Endodermal cell (in vitro differentiated cells): ENCODE measurements around the gene ZBTB47. TPM values are rescaled to one million over a fixed set of nuclear protein-coding genes. Genes with fewer than 3 reads are reported as not detected.

Experiments
- DNase-seq: peaks from one replicate; pipeline ENCODE4 v3.0.0-alpha.2; 2017
- H3K27ac ChIP-seq: 2 replicates; pipeline ENCODE4 v1.5.1; 2013; ENCODE audit warnings: mild to moderate bottlenecking, low read depth, low read length, moderate library complexity
- H3K27me3 ChIP-seq: 2 replicates; pipeline ENCODE4 v1.6.1; 2013; ENCODE audit warnings: mild to moderate bottlenecking, low read length, moderate library complexity; ENCODE audit not compliant: insufficient read depth, control insufficient read depth, poor library complexity, severe bottlenecking
- H3K36me3 ChIP-seq: 2 replicates; pipeline ENCODE4 v1.7.0; 2013; ENCODE audit warnings: mild to moderate bottlenecking, low read length, moderate library complexity; ENCODE audit not compliant: control insufficient read depth, insufficient read depth
- H3K4me1 ChIP-seq: one replicate; pipeline ENCODE4 v1.7.0; 2013; ENCODE audit warnings: low read length; ENCODE audit not compliant: control insufficient read depth, insufficient read depth
- H3K4me3 ChIP-seq: 2 replicates; pipeline ENCODE4 v1.5.1; 2013; ENCODE audit warnings: mild to moderate bottlenecking, low read length, moderate library complexity
- H3K9ac ChIP-seq: 2 replicates; pipeline ENCODE4 v1.6.1; 2013; ENCODE audit warnings: mild to moderate bottlenecking, low read length, moderate library complexity; ENCODE audit not compliant: poor library complexity, severe bottlenecking; ENCODE audit errors: extremely low read depth
- H3K9me3 ChIP-seq: 2 replicates; pipeline ENCODE4 v1.6.1; 2013; ENCODE audit warnings: mild to moderate bottlenecking, low read length, moderate library complexity; ENCODE audit not compliant: control insufficient read depth
- H3K27ac Mint-ChIP-seq: 2 replicates; pipeline ENCODE4 v1.8.0; 2020; ENCODE audit warnings: mixed read lengths
- H3K27me3 Mint-ChIP-seq: 2 replicates; pipeline ENCODE4 v1.8.0; 2021; ENCODE audit warnings: mild to moderate bottlenecking, mixed read lengths; ENCODE audit not compliant: insufficient read depth
- H3K36me3 Mint-ChIP-seq: 2 replicates; pipeline ENCODE4 v1.8.0; 2020; ENCODE audit warnings: low read depth, mixed read lengths
- H3K4me1 Mint-ChIP-seq: 2 replicates; pipeline ENCODE4 v1.8.0; 2020; ENCODE audit warnings: mixed read lengths
- H3K4me3 Mint-ChIP-seq: 2 replicates; pipeline ENCODE4 v1.8.0; 2020; ENCODE audit warnings: mild to moderate bottlenecking, moderate library complexity, mixed read lengths
- H3K9me3 Mint-ChIP-seq: 2 replicates; pipeline ENCODE4 v1.8.0; 2020; ENCODE audit warnings: mild to moderate bottlenecking, mixed read lengths
- CTCF ChIP-seq: fragments of 200-600 bp; sonication (generic); conservative IDR thresholded peaks from 2 replicates; pipeline ENCODE4 v1.5.0; 2021; ENCODE audit warnings: antibody characterized with exemption, mild to moderate bottlenecking
- WGBS, 2 experiments: methylation state at CpG; one replicate each; pipeline versions ENCODE4 v1.1.5 to v1.1.7; 2013; ENCODE audit warnings: missing lambda C conversion rate in 2 of 2, mixed read lengths in 1 of 2; ENCODE audit not compliant: insufficient coverage in 1 of 2, insufficient read length in 1 of 2; 5-methylcytosine and 5-hydroxymethylcytosine counted together
- total RNA-seq, 2 donors: library from RNA; stranded (reverse); fragmentation: NEBNext Ultra II Directional in 1 of 2; extraction: Animal tissue kit (Norgen Biotek cat#: 25700) in 1 of 2; gene quantifications; 2 replicates in 1 of 2; 3 replicates in 1 of 2; pipeline ENCODE4 v1.2.1, GENCODE V29; 2021

The ZBTB47 gene
- total RNA-seq, 2 donors from 2014 or later, result 4.6 to 7.2 TPM

- H3K9ac ChIP-seq, result no peak overlapping the region
- H3K36me3 ChIP-seq, result no peaks in the 10 kb centered on the region
- H3K27me3 Mint-ChIP-seq, result no peaks in the 10 kb centered on the region
- no peak for DNase-seq
- H3K27ac ChIP-seq, result no peak overlapping the region
- H3K4me1 ChIP-seq, result no peaks in the 10 kb centered on the region
- H3K36me3 Mint-ChIP-seq, result no peaks in the 10 kb centered on the region
- no peak overlapping the region for H3K4me3 ChIP-seq
- no peak overlapping the region for H3K27ac Mint-ChIP-seq
- peaks cover 7% of the 10 kb centered on the region for H3K4me1 Mint-ChIP-seq
- H3K4me3 Mint-ChIP-seq, result no peak overlapping the region
- WGBS, 2 experiments, result 92 to 96% methylated on average over 17 to 25 of the region's 25 CpGs
- no peaks in the 10 kb centered on the region for H3K9me3 ChIP-seq
- H3K9me3 Mint-ChIP-seq, result no peaks in the 10 kb centered on the region
- no peak for TF ChIP-seq CTCF
- H3K27me3 ChIP-seq, result no peaks in the 10 kb centered on the region
Measured at GRCh38 chr3:42659451-42660130, 6.1 kb downstream of the ZBTB47 start.

GRCh38 chr3:42660131-42660715, 6.7 kb downstream of the ZBTB47 start:
- no peaks in the 10 kb centered on the region for H3K9me3 Mint-ChIP-seq
- H3K9ac ChIP-seq, result no peak overlapping the region
- no peaks in the 10 kb centered on the region for H3K36me3 ChIP-seq
- peaks cover 7% of the 10 kb centered on the region for H3K4me1 Mint-ChIP-seq
- WGBS, 2 experiments, result 75 to 86% methylated on average over 1 to 6 of the region's 6 CpGs
- no peaks in the 10 kb centered on the region for H3K27me3 ChIP-seq
- H3K27me3 Mint-ChIP-seq, result no peaks in the 10 kb centered on the region
- H3K27ac ChIP-seq, result no peak overlapping the region
- no peak overlapping the region for H3K4me3 ChIP-seq
- H3K4me3 Mint-ChIP-seq, result no peak overlapping the region
- H3K4me1 ChIP-seq, result no peaks in the 10 kb centered on the region
- no peaks in the 10 kb centered on the region for H3K36me3 Mint-ChIP-seq
- TF ChIP-seq CTCF, result no peak
- no peak for DNase-seq
- no peaks in the 10 kb centered on the region for H3K9me3 ChIP-seq
- no peak overlapping the region for H3K27ac Mint-ChIP-seq

- peak; percentile 65 for TF ChIP-seq CTCF
- H3K9ac ChIP-seq, result no peak overlapping the region
- H3K4me1 Mint-ChIP-seq, result peaks cover 9% of the 10 kb centered on the region
- H3K27ac ChIP-seq, result no peak overlapping the region
- H3K9me3 ChIP-seq, result no peaks in the 10 kb centered on the region
- no peaks in the 10 kb centered on the region for H3K27me3 Mint-ChIP-seq
- H3K4me3 Mint-ChIP-seq, result no peak overlapping the region
- 66 to 95% methylated on average over 2 to 4 of the region's 4 CpGs for WGBS, 2 experiments
- no peaks in the 10 kb centered on the region for H3K4me1 ChIP-seq
- no peaks in the 10 kb centered on the region for H3K9me3 Mint-ChIP-seq
- no peaks in the 10 kb centered on the region for H3K36me3 ChIP-seq
- H3K27ac Mint-ChIP-seq, result no peak overlapping the region
- H3K27me3 ChIP-seq, result no peaks in the 10 kb centered on the region
- no peak overlapping the region for H3K4me3 ChIP-seq
- DNase-seq, result peak; percentile 80
- no peaks in the 10 kb centered on the region for H3K36me3 Mint-ChIP-seq
Measured at GRCh38 chr3:42660898-42661297, 7.4 kb downstream of the ZBTB47 start.
